Stimulated activated CD4-positive, alpha-beta T cell treated with anti-CD3 and anti-CD28 coated beads, Interleukin-2, amount 100 ng/mL, for 48 hours (primary cell): ENCODE measurements around the gene DPM3.
"Not testable (repeated sequence)": the region's sequence is repeated elsewhere in the genome, so short reads cannot be mapped to it uniquely, and the experiment has no call there.

Experiments
- DNase-seq, 2 donors: peaks; one replicate each; pipeline ENCODE4 v3.0.0-alpha.2; 2020

The DPM3 gene

GRCh38 chr1:155175281-155175926, 35.1 kb upstream of the DPM3 start:
- DNase-seq, result no peak

DNA sequence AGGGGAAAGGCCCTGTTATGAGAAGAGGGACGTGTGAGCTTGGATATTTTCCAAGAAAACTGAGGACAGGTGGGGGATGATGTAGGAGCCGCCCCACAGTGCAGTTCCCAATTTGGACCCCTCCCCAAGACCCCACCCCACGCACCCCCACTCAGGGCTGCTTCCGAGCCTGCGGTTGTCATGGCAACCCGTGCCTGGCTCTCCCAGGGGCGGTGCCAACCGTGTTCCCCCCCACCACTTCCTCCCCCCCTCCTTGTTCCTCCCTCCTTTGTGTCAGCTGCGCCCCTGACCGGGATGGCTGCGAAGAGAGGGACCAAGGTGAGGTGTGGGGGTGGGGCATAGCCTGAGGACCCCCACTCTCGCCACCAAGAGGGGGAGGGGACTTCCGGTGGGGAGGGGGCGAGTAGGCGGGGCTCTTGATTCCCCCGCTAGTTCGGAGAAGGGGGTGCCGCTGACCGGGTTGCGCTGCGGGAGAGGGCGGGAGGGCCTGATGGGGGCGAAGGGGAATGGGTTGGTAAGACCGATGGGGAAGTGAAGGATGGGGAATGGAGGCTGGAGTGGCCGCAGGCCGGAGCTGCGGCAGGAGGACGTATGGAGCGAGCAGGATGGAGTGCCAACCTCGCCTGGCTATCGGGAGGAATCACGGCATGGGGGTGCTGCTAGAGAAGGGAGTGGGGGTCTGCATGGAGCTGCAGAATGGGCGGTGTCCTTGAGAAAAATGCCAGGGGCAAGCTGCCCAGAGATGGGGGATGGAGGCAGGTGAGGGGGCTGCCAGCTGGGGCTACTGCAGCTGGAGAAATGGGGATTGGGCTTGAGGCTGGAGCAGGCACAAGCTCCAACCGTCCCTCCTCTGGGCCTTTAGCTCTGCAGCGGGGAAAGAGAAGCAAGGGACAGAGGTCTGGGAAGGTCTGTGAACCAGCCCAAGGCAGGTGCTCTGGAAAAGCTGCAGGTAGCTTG, 34.3 kb upstream of the DPM3 start:
- DNase-seq, result peak in 1 of 2 donors; percentile 45

DNA sequence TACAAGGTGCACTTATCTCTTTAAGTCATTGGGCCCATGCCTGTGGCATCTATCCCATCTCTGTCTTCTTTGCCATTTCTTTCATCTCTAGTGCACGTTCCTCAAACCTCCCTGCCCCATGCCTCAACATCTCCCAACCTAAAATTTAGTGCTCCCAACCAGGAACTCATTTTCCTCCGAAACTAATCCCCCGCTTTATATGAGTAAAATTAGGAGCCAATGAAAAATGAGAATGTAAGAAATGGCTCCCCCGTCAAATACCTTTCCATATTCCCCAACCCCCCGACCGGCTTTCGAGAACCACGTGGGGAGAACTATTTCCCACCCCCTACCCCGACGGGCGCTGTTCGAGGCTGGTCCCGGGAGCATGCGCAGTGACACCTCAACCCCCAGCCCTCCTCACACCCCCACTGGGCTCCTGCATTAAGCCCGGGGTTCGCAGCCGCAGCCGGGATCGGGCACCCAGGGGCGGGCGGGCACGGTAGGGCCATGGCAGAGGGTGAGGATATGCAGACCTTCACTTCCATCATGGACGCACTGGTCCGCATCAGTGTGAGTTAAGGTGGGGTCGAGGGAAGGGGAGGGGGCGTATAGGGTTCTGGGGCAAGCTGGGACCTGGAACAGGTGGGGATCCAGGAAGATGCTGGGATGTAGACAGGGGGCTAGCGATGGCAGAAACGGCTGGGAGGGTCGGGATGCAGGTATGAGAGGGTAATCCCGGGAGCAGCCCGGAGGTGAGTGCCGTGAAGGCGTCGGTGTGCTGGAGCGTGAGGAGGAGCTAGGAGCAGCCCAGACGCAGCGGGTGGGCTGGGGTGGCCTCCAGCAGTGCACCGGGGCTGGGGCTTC, 33.4 kb upstream of the DPM3 start, which contains the start of gene TRIM46:
Gene TRIM46 (plus strand): TSS at position 372 of the 846 bp plus-strand sequence. CDS start 118 bp downstream, at position 490.
- peak; percentile 70 for DNase-seq

DNA sequence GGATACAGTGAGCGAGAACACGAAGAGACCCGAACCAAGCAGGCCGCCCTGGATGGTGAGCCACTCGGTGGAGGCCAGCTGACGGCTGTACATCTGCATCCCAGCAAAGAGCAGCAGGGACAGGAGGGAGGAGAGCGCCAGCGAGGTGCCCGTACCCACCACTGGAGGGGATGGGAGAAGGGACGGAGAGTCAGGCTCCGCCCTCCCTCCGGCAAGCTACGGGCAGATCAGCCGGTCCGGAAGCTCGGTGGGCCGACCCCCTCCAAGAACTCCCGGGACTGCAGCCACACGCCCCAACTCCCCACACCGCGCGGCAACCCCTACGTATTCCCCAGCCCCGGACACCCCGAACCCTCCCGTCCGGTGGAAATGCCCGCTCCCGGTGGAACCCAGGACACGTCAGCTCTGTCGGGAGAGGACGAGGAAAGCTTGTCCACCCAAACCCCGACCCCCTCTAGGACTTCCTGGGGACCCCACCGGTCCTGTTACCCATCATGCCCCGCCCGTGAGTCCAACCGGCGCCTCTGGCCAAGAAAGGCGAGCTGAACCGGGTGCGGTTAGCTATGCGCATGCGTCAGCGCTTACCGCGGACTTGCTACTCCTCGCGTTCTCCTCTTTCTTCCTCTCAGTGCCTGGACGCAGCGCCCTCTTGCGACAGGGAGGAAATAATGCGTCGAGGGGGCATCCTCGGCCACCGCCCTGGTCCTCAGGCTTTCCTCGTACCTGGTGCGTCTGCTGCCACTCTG, 32.6 kb upstream of the DPM3 start, which contains the start of gene KRTCAP2:
Gene KRTCAP2 (minus strand): TSS at position 573 of the 746 bp plus-strand sequence. CDS start 80 bp downstream, at position 493.
- DNase-seq, result peak; percentile 92 to 93

GRCh38 chr1:155171836-155172731, 31.8 kb upstream of the DPM3 start:
- no peak for DNase-seq

DNA sequence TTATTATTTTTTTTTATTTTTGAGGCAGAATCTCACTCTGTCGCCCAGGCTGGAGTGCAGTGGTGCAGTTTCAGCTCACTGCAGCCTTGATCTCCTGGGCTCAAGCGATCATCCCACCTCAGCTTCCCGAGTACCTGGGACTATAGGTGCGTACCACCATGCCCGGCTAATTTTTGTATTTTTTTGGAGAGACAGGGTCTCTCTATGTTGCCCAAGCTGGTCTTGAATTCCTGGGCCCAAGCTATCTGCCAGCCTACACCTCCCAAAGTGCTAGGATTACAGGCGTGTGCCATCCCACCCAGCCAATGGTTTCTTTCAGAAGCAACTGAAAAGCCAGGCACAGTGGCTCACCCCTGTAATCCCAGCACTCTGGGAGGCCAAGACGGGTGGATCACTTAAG, 30.5 kb upstream of the DPM3 start:
- no peak for DNase-seq

- no peak for DNase-seq
Observed at GRCh38 chr1:155170101-155170785, 29.9 kb upstream of the DPM3 start.

- no peak for DNase-seq
Observed at GRCh38 chr1:155169541-155169940, 29.2 kb upstream of the DPM3 start.

- no peak for DNase-seq
Observed at GRCh38 chr1:155168456-155169210, 28.3 kb upstream of the DPM3 start.

DNA sequence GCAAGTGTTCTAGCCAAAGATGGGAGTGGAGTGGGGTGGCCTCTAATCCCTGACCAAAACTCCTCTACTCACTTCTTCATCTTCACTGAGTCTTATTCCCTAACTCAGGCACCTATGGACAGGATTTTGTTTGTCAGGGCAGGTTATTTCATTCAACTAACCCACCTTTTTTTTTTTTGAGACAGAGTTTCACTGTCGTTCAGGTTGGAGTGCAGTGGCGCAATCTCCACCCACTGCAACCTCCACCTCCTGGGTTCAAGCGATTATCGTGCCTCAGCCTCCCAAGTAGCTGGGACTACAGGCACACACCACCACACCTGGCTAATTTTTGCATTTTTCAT, 27.7 kb upstream of the DPM3 start:
- DNase-seq, result not testable (repeated sequence)

DNA sequence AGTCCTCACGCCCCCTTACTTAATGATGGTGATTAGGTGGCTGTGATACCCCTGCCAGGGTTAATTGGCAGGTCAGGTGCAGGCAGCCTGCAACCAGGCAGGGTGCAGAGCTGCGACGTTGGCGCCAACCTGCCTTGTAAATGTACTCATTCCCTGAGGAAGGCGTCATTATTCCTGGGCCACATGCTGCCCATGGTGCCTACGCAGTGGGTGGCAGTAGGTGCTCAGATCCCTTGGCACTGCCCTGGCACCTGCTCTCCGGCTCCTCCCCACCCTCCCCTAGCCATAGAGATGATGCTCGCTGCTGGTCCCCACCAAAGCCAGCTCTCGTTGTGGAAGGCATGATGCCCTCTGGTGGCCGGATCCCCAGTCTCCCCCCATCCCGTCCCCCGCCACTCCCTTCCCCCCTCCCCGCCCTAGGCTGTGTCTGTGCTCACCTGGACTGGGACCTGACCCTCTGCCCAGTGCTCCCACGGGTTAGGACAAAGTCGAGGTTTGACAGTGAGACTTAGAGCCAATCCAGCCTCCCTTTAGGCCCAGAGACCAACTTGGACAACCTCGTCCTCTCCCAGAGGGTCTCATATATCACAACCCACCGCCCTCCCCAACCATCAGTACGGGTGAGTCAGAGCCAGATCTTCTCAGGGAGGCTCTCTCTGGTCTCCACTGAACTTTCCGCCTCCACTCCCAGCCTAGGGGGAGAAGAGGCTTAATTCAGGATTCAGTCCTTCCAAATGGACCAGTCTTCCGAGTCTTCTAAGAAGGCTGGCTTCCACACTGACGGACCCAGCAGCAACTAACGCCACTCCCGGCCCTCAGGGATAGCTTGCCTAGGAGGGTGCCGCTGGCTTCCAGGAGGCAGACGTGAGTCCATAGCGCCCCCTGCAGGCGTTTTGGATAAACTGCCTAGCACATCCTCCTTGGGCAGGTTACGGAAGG, 27.1 kb upstream of the DPM3 start:
- DNase-seq, result peak; percentile 87 to 93

DNA sequence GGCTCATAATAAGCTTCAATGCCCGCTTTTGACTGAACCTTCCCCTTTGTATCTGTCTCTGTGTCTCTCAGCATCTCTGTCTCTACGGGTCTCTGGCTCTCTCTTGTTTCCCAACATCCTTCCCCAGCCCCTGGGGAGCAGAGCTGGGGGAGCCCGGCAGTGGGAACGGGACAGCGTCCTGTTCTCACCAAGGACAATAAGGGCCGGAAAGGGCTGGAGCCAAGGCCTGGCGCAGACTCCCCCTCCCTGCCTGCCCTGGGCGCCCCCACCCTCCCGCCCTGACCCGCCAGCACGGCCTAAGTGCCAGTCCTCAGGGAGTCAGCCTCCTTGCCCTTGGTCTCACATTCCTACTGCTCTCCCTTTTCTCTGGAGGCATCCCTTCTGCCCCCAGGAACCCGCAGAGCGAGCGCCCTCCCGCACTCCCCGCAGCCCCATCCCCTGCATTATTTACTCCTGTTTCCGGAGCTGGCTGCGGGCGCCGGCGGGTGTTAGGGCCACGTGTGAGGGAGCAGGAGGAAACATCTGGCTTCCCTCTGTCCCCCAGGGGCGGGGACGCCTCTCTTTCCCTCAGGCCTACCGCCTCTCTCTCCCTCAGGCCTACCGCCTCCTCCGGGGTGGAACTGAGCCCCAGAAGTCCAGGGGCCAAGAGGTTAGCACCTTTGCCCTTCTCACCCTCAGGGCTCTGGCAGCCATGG, 26.3 kb upstream of the DPM3 start:
- DNase-seq, result no peak

- no peak for DNase-seq
Observed at GRCh38 chr1:155166051-155166470, 25.7 kb upstream of the DPM3 start.

GRCh38 chr1:155164625-155165024, 24.3 kb upstream of the DPM3 start:
- not testable (repeated sequence) for DNase-seq

- DNase-seq, result not testable (repeated sequence)
Observed at GRCh38 chr1:155163785-155164184, 23.5 kb upstream of the DPM3 start.

DNA sequence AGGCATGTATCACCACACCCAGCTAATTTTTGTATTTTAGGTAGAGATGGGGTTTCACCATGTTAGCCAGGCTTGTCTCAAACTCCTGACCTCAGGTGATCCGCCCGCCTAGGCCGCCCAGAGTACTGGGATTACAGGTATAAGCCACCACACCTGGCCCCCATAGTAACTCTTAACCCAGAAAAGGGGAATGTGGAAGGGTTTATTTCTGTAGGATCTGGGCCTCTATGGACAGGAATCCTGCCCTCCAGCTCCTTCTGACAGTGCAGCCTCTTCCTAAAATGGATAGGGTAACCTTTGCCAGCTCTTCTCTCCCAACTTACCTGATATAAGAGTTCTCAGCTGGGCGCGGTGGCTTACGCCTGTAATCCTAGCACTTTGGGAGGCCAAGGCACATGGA, 22.3 kb upstream of the DPM3 start:
- DNase-seq, result not testable (repeated sequence)

DNA sequence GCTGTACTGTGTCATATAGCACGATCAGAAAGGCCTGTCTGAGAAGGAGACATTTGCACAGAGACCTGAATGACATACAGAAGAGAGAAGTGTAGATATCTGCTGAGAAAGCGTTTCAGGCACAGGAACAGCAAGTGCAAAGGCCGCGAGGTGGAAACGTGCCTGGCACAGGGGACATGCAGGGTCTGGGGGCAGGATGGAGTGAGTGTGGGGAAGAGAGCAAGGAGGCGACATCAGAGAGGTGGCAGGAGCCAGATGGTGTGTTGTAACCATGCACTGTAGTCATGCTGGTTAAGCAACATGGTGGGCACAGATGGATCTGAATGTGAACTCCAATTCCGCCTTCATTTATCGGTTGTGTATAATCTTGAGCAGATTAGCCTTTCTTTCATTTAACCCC, 19.8 kb upstream of the DPM3 start:
- DNase-seq, result no peak

- DNase-seq, result no peak
Observed at GRCh38 chr1:155158991-155159390, 18.7 kb upstream of the DPM3 start.
